Measurements from ENCODE around the gene MFAP2. TPM values are rescaled to one million over a fixed set of nuclear protein-coding genes. Genes with fewer than 3 reads are reported as not detected.

Gene MFAP2
- total RNA-seq, 4 donors from 2014 or later = 1.9 to 8.4 (median 2.1) TPM; not detected in 1

Other genes with a start within 250 kb of the MFAP2 start
- under 1 TPM; under 0.01 TPM for gene RNU1-4, start 240.1 kb downstream of the MFAP2 start, total RNA-seq
- gene RNU1-2, start 84.6 kb downstream of the MFAP2 start, total RNA-seq = under 1 TPM; under 0.01 TPM
- gene CROCC, start 58.7 kb downstream of the MFAP2 start, total RNA-seq = 100 to 1,000 TPM in 1 of 4 donors, 10 to 100 TPM in 3; 14.7 to 298 (median 45.1) TPM
- gene ATP13A2, start 31.3 kb upstream of the MFAP2 start, total RNA-seq = 10 to 100 TPM; 20.6 to 58.0 (median 44.5) TPM
- 100 to 1,000 TPM; 106 to 277 (median 175) TPM for gene SDHB, start 73.4 kb upstream of the MFAP2 start, total RNA-seq
- 100 to 1,000 TPM in 1 of 4 donors, 10 to 100 TPM in 3; 29.7 to 191 (median 57.9) TPM for gene PADI2, start 138.8 kb upstream of the MFAP2 start, total RNA-seq
- gene PADI1, start 224.5 kb upstream of the MFAP2 start, total RNA-seq = not detected

Measured in Peyer's patch (tissue), 4 donors.